Measurements from ENCODE around the gene BRPF3.

BRPF3 gene

GRCh38 chr6:36252005-36252404 is 55.5 kb downstream of the BRPF3 start:
- no peak overlapping the region for H3K4me3 ChIP-seq
- H3K4me1 ChIP-seq = peaks cover 8% of the 10 kb centered on the region; the same call in 1 of the 2 replicates
- no peak overlapping the region for H3K4me2 ChIP-seq
- no peaks in the 10 kb centered on the region for H3K27me3 ChIP-seq
- H3K9me3 ChIP-seq = peaks cover 2% of the 10 kb centered on the region; the same call in 1 of the 2 replicates
- no peak overlapping the region for H3K27ac ChIP-seq
- H3K36me3 ChIP-seq = no peaks in the 10 kb centered on the region
- no peak overlapping the region for H3K9ac ChIP-seq
- no peak for TF ChIP-seq Cebpa-rat (IDR thresholded peaks at IDR 0.05)
- no peaks in the 10 kb centered on the region for H4K20me1 ChIP-seq

- Histone ChIP-seq H3K4me3 (no peak overlapping the region), H3K4me1 (no peaks in the 10 kb centered on the region), H3K27ac (no peak overlapping the region), H3K36me3 (no peaks in the 10 kb centered on the region), H3K27me3 (no peaks in the 10 kb centered on the region), H3K9ac (no peak overlapping the region), H4K20me1 (no peaks in the 10 kb centered on the region), H3K4me2 (no peak overlapping the region), H3K9me3 (peaks cover 14% of the 10 kb centered on the region)
- no peak for TF ChIP-seq Cebpa-rat (IDR thresholded peaks at IDR 0.05)
These were observed 67.0 kb downstream of the BRPF3 start for GRCh38 chr6:36263390-36264000.

GRCh38 chr6:36265744-36266143 is 69.2 kb downstream of the BRPF3 start:
- no peak overlapping the region for H3K27ac ChIP-seq
- TF ChIP-seq Cebpa-rat (IDR thresholded peaks at IDR 0.05) = no peak
- no peaks in the 10 kb centered on the region for H3K36me3 ChIP-seq
- peaks cover 9% of the 10 kb centered on the region for H3K4me1 ChIP-seq
- H3K4me3 ChIP-seq = no peak overlapping the region
- H3K9me3 ChIP-seq = peaks cover 14% of the 10 kb centered on the region
- no peaks in the 10 kb centered on the region for H3K27me3 ChIP-seq
- no peak overlapping the region for H3K9ac ChIP-seq
- H4K20me1 ChIP-seq = no peaks in the 10 kb centered on the region
- no peak overlapping the region for H3K4me2 ChIP-seq

GRCh38 chr6:36266913-36267644 is 70.5 kb downstream of the BRPF3 start:
- Histone ChIP-seq H4K20me1 (no peaks in the 10 kb centered on the region), H3K9me3 (peaks cover 14% of the 10 kb centered on the region), H3K4me2 (no peak overlapping the region), H3K36me3 (no peaks in the 10 kb centered on the region), H3K9ac (no peak overlapping the region), H3K27me3 (no peaks in the 10 kb centered on the region), H3K27ac (no peak overlapping the region), H3K4me3 (no peak overlapping the region), H3K4me1 (peaks cover 11% of the 10 kb centered on the region)
- TF ChIP-seq Cebpa-rat (IDR thresholded peaks at IDR 0.05) = no peak

- Histone ChIP-seq H3K4me2 (no peak overlapping the region), H3K9me3 (peaks cover 14% of the 10 kb centered on the region), H3K9ac (no peak overlapping the region), H3K4me1 (peaks cover 11% of the 10 kb centered on the region), H4K20me1 (no peaks in the 10 kb centered on the region), H3K36me3 (no peaks in the 10 kb centered on the region), H3K4me3 (no peak overlapping the region), H3K27ac (no peak overlapping the region), H3K27me3 (no peaks in the 10 kb centered on the region)
- TF ChIP-seq Cebpa-rat (IDR thresholded peaks at IDR 0.05) = no peak
These were observed 71.4 kb downstream of the BRPF3 start for GRCh38 chr6:36267731-36268477.

GRCh38 chr6:36268478-36269275 is 72.1 kb downstream of the BRPF3 start:
- Histone ChIP-seq H4K20me1 (no peaks in the 10 kb centered on the region), H3K27ac (no peak overlapping the region), H3K27me3 (no peaks in the 10 kb centered on the region), H3K4me2 (no peak overlapping the region), H3K9ac (no peak overlapping the region), H3K4me3 (no peak overlapping the region), H3K9me3 (peaks cover 14% of the 10 kb centered on the region), H3K36me3 (no peaks in the 10 kb centered on the region), H3K4me1 (peaks cover 11% of the 10 kb centered on the region)
- TF ChIP-seq Cebpa-rat (IDR thresholded peaks at IDR 0.05) = no peak

- no peak for TF ChIP-seq Cebpa-rat (IDR thresholded peaks at IDR 0.05)
- Histone ChIP-seq H3K4me3 (no peak within 1 kb of the TSS), H3K36me3 (no peaks in the 10 kb centered on the region), H3K9me3 (peaks cover 14% of the 10 kb centered on the region), H3K4me2 (peak within 1 kb of the TSS; percentile 39), H3K9ac (no peak within 1 kb of the TSS), H3K27me3 (no peaks in the 10 kb centered on the region), H4K20me1 (no peaks in the 10 kb centered on the region), H3K4me1 (peaks cover 11% of the 10 kb centered on the region), H3K27ac (no peak within 1 kb of the TSS)
These were observed 73.5 kb downstream of the BRPF3 start, which contains the start of gene PNPLA1 for GRCh38 chr6:36269834-36270705. Gene PNPLA1, plus strand, starts transcription at chr6:36270060. Its CDS starts 400 bp downstream, at chr6:36270460.

- no peak overlapping the region for H3K9ac ChIP-seq
- no peaks in the 10 kb centered on the region for H3K27me3 ChIP-seq
- H3K36me3 ChIP-seq = no peaks in the 10 kb centered on the region
- H4K20me1 ChIP-seq = no peaks in the 10 kb centered on the region
- TF ChIP-seq Cebpa-rat (IDR thresholded peaks at IDR 0.05) = no peak
- no peak overlapping the region for H3K27ac ChIP-seq
- H3K4me3 ChIP-seq = no peak overlapping the region
- H3K9me3 ChIP-seq = no peaks in the 10 kb centered on the region
- H3K4me1 ChIP-seq = peaks cover 11% of the 10 kb centered on the region
- H3K4me2 ChIP-seq = no peak overlapping the region
These were observed 75.7 kb downstream of the BRPF3 start for GRCh38 chr6:36272234-36272633.

- H4K20me1 ChIP-seq = no peaks in the 10 kb centered on the region
- no peak for TF ChIP-seq Cebpa-rat (IDR thresholded peaks at IDR 0.05)
- no peak overlapping the region for H3K4me3 ChIP-seq
- no peaks in the 10 kb centered on the region for H3K9me3 ChIP-seq
- H3K36me3 ChIP-seq = no peaks in the 10 kb centered on the region
- H3K4me1 ChIP-seq = peaks cover 11% of the 10 kb centered on the region
- no peak overlapping the region for H3K27ac ChIP-seq
- no peak overlapping the region for H3K9ac ChIP-seq
- no peaks in the 10 kb centered on the region for H3K27me3 ChIP-seq
- no peak overlapping the region for H3K4me2 ChIP-seq
These were observed 76.5 kb downstream of the BRPF3 start for GRCh38 chr6:36273067-36273466.

All from BLaER1 (cell line).